ENCODE results near the gene LEFTY2.

DNA sequence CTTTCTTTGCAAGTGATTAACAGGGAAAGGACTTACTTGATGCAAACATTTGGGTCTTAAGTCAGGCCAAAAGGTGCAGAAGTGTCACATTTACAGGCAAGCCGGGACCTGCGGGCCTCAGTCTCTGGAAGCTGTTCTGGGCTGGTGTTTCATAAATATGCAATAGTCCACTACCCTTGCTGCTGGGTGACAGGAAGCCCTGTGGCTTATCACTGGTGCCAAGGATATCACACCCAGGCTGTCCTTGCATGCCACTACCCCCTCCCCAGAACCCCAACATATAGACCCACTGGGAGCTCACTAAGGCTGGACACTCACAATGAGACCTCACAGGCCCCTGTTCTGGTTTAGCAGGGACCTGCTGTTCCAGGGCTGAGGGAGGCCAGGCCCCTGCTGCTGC, 3.4 kb upstream of the LEFTY2 start:
- TF ChIP-seq SUZ12 (IDR thresholded peaks at IDR 0.05; ENCODE audit: extremely low read depth, insufficient read depth, insufficient read length) (no peak), YY1 (IDR thresholded peaks at IDR 0.05; ENCODE audit: insufficient read depth, insufficient read length) (no peak), ZNF274 (IDR thresholded peaks at IDR 0.05; ENCODE audit: low read depth, low read length) (no peak)
